Breast epithelium (tissue), 3 donors: ENCODE results near the gene STARD5.

ENCODE experiments used
- POLR2A ChIP-seq: fragments of 450-650 bp; IDR thresholded peaks from one replicate; pipeline ENCODE4 v1.6.1; 2016; ENCODE audit warnings: antibody characterized with exemption, mild to moderate bottlenecking, moderate library complexity
- POLR2AphosphoS5 ChIP-seq, 3 donors: sonication (generic); formaldehyde crosslinking; IDR thresholded peaks; one replicate each; pipeline ENCODE4 v1.6.1; 2017; ENCODE audit warnings: antibody characterized with exemption in 3 of 3
- TF ChIP-seq, protein P1 (sequence below), 3 donors: fragments of 450-650 bp; IDR thresholded peaks; one replicate each; pipeline ENCODE4 v1.5.1; 2016 to 2017; ENCODE audit warnings: antibody characterized with exemption in 3 of 3, mild to moderate bottlenecking in 3 of 3, moderate library complexity in 3 of 3

DNA sequence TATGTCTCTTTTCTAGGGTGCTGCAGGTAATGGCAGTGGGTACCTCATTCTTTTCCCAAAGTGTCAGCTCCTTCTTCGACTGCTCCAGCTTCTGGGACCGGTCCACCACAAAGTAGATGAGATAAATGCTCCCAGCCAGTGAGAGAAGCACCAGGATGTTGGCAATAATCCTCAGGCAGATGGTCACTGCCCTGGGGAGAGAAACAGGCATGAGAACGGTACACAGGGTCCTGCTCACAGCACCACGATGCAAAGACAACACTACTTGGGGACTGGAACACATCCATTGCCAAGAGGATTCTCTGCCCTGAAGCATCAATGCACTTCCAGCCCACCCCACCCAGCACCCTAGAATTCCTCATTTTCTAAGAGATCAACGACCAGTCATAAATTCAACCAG, 27.7 kb upstream of the STARD5 start:
- TF ChIP-seq, protein P1, sequence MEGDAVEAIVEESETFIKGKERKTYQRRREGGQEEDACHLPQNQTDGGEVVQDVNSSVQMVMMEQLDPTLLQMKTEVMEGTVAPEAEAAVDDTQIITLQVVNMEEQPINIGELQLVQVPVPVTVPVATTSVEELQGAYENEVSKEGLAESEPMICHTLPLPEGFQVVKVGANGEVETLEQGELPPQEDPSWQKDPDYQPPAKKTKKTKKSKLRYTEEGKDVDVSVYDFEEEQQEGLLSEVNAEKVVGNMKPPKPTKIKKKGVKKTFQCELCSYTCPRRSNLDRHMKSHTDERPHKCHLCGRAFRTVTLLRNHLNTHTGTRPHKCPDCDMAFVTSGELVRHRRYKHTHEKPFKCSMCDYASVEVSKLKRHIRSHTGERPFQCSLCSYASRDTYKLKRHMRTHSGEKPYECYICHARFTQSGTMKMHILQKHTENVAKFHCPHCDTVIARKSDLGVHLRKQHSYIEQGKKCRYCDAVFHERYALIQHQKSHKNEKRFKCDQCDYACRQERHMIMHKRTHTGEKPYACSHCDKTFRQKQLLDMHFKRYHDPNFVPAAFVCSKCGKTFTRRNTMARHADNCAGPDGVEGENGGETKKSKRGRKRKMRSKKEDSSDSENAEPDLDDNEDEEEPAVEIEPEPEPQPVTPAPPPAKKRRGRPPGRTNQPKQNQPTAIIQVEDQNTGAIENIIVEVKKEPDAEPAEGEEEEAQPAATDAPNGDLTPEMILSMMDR (IDR thresholded peaks at IDR 0.05), result no peak
- TF ChIP-seq POLR2A, result no peak
- TF ChIP-seq POLR2AphosphoS5 (IDR thresholded peaks at IDR 0.05), result no peak
